ENCODE data around the gene ID1.

DNA sequence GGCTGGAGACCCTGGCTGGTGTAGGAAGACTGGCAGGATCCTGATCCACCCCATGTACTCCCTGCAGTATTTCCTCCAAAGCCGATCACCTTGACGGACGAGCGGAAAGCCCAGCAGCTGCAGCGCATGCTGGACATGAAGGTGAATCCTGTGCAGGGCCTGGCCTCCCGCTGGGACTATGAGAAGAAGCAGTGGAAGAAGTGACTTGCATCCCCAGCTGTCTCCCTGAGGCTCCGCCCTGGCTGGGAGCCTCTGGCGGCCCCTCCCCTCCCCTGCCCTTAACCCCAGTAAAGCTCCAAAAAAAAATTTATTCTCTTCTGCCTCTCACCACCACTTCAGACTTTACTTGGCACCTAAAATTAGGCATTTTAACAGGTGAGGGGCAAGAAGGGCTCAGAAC, 39.6 kb downstream of the ID1 start:
- TF ChIP-seq, protein P1, sequence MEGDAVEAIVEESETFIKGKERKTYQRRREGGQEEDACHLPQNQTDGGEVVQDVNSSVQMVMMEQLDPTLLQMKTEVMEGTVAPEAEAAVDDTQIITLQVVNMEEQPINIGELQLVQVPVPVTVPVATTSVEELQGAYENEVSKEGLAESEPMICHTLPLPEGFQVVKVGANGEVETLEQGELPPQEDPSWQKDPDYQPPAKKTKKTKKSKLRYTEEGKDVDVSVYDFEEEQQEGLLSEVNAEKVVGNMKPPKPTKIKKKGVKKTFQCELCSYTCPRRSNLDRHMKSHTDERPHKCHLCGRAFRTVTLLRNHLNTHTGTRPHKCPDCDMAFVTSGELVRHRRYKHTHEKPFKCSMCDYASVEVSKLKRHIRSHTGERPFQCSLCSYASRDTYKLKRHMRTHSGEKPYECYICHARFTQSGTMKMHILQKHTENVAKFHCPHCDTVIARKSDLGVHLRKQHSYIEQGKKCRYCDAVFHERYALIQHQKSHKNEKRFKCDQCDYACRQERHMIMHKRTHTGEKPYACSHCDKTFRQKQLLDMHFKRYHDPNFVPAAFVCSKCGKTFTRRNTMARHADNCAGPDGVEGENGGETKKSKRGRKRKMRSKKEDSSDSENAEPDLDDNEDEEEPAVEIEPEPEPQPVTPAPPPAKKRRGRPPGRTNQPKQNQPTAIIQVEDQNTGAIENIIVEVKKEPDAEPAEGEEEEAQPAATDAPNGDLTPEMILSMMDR (IDR thresholded peaks at IDR 0.05), result no peak
- no peak for TF ChIP-seq ZFX (IDR thresholded peaks at IDR 0.05; ENCODE audit: borderline replicate concordance)
